Stimulated activated CD4-positive, alpha-beta T cell treated with anti-CD3 and anti-CD28 coated beads, Interleukin-1b, Interleukin-23, amount 100 ng/mL, for 1 hour (primary cell): ENCODE measurements around the gene ERRFI1.

Source experiments
- DNase-seq, 2 donors: peaks; one replicate each; pipeline ENCODE4 v3.0.0-alpha.2; 2020; ENCODE audit warnings: low read depth in 2 of 2

The ERRFI1 gene

DNA sequence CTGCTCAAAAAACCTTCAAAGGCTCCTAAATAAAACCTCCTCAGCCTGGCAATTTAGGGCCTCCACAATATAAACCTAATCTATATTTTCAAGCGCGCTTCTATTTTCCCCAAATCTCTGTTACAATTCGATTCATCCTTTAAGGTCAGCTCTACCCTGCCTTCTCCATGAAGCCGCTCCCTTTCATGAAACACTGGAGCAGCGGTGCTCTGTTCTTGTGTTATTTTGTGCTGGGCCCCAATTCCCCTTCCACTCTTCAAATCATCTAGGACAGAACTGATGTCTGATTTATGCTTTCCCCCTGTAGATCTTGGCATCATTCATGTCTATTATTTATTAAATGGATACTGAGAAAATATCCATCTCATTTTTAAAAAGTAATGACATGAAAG, 6.9 kb downstream of the ERRFI1 start:
- DNase-seq: no peak

DNA sequence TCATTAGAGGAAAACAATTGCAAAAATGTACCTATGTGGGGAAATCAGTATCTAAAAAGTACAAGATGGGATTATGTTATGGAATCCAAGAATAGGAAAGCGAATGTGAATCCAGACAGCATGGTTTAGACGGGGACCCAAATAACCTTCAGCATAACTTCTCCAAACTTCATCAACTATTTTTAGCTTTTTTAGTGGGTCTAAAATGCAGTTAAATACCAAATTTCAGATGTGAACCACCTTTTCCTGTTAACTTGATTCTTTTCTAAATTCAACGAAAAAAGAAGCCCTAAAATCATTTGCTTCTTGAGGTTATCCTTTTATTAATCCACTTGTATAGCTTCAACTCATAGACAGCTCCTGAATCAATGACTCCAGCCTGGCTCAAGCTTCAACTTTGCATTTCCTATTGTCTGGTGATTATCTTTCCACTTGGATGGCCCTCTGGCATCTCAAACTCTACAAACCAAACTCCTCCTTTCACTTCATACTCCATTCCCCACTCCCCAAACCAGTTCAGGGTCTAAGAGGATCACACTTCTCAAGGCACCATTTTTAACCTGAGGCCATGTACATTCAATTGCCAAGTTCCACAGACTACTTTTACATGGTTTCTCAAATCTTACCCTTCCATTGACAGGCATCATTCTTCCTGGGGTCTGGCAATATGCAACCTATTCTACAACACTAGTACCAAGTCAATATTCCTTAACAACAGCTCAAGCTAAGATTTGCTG, 7.4 kb downstream of the ERRFI1 start:
- DNase-seq: no peak

DNA sequence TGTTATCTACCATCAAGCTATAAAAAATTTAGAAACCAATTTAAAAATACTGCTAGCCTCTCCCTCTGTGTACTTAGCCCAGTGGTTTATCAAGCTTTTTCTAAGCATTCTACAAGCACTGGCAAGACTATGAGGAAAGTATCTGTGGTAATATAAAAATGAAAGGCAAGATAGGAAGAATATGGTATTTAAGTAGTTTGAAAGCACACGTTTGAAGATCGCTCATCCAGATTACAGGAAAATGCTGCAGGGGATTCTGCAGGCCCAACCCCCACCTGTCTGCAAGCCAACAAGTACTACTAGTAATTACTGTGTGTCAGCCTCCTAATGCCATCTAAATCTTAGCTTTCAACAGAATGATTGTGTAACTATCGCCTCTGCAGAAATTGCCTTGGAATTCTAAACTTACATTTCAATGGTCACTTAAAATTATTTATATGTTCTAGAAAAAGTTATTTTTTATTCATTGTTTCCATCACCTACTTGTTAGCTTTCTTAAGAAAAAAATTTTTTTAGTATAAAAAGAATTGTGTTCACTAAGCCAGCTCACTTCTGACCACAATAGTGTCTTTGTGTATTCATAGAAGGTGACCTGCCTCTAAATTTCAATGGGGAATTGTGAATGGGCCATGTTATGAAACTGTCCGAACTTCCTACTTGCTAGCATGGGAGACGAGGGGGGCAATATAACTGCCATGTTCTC, 8.5 kb downstream of the ERRFI1 start:
- no peak for DNase-seq

DNA sequence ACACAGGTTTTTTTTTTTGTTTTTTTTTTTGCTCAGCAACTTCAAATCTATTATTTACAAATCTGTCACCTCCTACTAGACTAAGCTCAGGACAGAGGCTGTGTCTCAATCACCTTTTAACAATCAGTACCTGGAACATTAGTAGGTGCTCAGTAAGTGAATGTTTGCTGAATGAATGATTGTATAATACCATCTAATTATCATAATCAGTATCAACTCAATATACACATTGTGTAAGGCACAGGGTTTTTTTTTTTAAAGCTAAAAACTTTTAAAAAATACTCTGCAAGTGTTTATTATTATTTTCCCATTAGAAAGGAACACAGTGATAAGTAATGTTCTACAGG, 9.2 kb downstream of the ERRFI1 start:
- DNase-seq: no peak

DNA sequence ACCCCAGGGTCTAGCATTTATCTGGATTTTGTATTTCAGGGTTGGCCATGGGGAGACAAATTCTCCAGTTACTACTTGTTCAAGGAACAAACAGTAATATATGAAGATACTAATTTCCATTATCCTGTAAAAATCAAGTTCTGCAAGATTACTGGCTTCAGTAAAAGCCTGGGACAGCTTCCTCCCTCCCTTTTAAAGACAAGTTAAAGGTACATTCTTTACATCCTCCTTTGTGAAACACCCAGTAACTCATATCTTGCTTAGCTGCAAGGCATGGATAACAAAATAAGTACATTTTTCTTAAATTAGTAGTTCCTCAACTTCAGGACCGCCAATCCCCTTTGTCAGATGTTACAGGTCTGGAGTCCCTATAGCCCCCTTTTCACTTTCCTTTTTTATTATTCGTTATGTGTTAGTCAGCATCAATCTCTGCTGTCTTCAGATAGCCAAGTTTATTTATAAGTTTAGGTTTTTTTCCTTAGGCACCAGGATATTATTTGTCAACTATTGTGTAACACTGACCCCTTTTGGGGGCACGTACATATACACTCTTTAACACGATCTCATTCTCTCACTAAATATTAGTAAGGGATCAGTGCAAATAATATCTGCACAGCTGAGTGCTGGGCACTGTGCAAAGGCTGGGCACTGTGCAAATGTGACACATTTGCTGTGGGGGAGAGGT, 9.8 kb downstream of the ERRFI1 start:
- no peak for DNase-seq

DNA sequence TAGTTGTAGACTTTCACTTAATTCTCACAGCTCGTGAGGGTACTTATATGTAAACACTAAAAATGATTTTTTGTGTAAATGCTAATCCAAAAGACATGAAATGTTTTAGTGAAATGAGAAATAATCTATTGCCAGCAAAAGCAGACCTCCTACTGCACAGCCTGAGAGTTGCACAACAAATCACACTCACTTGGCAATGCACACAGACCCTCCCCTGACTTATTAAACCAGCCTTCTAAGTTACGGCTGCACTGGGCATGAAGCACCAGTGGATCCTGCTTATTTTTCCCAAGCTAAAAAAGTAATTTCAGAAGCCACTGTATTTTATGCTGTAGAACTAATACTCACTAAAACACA, 10.3 kb downstream of the ERRFI1 start:
- no peak for DNase-seq

DNA sequence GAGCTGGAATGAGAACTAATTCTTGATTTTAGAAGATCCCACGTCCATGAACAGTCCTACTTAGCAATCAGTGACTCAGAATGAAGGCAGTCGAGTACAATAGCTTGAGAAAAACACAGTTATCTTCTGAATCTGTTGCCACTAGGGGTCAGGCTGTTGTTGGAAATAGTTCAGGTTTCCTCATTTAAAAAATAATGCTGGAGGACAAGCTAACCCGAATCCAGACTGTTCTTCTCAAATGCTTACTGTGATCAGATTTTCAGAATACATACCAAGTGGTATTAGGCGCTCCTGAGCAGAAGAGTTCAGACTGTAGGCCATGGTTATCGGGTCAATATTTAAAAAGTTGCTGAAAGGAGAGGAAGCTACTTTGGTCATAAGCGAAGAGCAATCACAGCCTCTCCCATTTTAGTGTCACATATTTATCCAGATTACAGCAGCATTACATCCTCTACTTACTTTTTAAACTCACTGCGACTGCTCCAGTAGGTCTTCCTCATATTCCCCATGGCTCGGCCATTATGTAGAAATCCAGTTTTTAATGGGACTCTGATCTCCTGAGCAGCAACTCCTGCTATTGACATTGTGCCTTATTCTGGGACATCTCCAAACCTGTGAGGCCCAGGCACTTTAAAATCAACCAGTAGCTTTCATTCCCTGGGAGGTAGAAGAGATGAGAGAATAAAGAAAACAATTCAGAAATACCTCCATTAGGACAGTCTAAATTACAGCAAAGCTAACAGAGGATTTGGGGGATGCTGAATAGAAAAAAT, 10.9 kb downstream of the ERRFI1 start:
- DNase-seq: no peak

DNA sequence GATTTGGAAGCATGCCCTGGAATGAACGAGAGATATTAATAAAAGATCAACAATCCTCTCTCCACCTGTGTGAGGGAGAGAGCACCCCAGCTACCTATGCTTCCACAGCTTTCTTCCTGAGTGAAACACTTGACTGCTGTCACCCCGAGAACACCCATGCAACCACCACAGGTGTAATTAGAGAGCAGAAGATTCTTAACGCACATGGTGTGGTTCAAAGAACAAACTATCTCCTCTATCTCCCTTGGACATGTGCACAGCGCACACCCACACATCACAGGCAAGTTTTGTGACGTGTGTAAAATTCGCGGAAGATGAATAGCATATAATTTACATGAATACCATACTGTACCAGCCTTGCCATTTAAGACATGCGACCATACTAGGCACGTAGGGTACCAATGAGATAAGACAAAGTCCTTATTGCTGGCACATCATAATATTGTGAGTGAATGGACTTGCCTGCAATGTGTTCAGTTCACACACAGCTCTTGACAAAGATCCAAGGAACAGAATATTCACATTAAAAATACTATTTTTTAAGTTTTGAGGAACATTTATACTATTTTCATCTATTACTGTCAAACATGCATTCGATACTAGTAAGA, 11.6 kb downstream of the ERRFI1 start:
- no peak for DNase-seq

DNA sequence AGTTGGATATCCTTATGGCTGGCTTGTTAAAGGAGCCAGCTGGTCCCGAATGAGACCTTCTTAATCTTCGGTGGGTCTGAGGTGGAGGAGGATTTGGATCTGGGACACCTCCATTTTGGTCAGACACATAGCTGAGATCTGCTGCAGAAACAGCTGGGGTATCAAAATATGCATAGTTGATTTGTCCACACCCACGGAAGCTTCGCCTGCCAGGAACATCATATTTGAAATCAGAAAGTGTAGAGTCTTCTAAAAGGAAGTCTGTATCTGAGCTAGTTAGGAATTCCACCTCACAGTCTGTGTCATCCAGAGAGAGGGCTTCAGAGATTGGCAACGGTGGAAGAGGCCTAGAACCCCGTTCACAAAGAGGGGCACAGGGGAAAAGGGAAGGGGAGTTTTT, 12.3 kb downstream of the ERRFI1 start:
- no peak for DNase-seq

DNA sequence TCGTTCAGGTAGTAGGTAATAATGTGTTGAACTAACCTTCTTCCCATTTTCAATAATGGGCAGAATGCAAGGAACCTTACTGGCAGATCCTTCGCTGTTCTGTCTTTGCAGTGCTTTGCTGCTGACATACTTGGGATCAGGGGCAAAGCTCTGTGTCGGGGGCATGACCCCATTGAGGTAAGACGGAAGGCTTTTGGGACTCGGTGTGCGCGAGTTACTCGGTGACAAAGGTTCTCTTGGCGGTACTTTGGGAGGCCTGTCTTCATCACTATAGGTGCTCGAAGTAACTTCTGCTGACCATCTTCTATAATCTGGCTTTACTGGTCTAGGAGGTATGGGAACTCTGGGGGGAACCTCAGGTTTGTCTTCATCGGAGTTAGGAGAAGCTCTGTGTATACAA, 12.7 kb downstream of the ERRFI1 start:
- no peak for DNase-seq

DNA sequence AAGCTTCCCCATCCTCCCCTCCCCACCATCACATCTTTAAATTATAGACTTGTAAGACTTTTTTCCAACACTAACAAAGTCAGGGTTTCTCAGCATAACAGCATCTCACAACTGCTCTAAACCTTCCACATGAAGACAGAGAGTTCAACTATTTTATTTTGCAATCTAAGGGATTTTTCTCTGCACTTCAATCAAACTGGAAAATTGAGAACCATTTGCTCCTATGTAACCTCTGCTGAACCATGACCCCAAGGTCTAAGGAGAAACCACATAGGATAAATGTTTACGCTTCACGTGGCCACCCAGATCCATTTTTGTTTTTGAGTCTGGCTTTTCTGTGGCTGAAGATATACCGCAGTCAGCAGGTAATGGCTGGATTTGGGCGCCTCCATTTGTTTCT, 13.2 kb downstream of the ERRFI1 start:
- DNase-seq: no peak

DNA sequence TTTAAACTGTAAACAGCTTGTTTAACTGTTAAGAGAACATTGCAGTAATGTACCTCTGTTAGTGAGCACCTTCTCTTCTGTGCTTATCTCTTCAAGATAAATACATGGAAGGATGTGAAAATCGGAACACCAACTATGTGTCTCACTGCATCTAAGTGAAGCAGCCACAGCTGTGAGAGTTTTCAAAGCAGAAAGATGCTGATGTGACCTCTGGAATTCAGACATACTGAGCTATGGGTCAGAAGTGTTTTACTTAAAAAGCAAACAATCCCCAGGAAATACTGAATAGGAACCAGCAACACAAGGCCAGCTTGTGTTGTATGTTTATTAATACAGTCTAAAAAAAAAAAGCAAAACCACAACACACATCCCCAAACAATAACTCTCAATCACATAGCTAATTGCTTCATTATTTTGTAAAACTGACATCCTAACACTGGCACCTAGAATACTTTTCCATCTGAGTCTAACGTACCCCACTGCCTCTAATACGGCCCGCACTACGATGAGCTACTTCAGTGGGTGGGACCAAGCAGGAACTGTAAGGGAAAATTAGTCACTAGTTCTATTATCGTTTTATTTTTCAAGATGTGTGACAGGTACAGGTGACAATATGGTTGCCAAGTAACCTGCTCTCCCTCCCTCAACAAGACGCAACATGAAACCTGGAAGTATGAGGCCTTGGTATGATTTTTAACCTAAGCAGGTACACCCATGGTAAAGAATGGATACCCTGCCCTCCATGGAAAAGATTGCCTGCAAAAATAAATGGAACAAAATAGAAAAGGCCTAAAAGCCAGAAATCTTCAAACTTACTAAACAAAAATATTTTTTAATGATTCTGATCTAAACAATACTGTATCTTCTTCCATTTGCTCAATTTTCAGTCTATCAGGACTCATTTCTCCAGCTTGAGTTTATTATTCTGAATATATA, 13.9 kb downstream of the ERRFI1 start:
- DNase-seq: no peak

DNA sequence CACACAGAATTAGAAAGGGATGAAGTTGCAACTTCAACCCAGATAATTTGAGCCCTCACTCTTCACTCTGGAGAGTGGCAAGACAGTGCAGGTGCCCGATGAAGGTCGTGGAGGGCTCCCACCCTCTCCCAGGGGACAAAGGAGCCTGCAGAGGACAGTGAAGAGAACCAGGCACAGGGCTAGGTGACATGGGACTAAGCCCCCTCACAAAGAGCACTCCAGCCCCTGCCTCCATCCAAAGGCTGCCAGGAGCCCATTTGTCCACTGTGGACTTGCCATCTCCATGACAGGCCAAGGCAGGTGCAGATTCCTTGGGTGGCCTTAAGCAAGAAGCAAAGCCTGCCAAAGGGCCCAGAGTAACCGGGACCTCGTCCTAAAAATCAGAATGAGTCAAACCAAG, 15.1 kb downstream of the ERRFI1 start:
- no peak for DNase-seq

DNA sequence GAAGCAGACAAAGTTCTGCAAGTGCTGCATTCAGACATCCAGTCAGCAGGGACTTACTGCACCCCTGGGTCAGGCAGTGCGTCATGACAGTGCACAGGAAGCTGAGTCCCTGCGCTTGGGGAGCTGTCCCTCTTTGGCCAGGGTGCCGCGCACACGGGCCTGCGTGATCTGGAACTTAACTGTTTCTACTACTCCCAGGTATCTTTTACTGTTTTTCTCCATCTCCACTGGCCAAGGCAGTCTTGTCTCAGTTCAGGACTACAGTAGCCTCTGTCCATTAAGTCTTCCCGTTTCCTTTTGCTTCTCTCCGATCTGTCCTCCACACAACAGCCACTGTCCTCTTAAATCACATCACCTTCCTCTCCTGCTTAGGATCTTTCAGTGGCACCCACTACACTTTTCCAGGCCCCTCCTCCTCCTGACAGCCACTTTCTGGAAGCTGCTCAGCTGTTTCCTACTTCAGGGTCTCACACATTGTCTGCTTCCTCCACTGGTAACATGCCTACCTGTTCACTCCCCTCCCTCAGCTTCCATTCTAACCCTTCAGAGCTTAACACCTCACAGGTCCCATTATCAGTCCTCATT, 15.9 kb downstream of the ERRFI1 start:
- DNase-seq: no peak

DNA sequence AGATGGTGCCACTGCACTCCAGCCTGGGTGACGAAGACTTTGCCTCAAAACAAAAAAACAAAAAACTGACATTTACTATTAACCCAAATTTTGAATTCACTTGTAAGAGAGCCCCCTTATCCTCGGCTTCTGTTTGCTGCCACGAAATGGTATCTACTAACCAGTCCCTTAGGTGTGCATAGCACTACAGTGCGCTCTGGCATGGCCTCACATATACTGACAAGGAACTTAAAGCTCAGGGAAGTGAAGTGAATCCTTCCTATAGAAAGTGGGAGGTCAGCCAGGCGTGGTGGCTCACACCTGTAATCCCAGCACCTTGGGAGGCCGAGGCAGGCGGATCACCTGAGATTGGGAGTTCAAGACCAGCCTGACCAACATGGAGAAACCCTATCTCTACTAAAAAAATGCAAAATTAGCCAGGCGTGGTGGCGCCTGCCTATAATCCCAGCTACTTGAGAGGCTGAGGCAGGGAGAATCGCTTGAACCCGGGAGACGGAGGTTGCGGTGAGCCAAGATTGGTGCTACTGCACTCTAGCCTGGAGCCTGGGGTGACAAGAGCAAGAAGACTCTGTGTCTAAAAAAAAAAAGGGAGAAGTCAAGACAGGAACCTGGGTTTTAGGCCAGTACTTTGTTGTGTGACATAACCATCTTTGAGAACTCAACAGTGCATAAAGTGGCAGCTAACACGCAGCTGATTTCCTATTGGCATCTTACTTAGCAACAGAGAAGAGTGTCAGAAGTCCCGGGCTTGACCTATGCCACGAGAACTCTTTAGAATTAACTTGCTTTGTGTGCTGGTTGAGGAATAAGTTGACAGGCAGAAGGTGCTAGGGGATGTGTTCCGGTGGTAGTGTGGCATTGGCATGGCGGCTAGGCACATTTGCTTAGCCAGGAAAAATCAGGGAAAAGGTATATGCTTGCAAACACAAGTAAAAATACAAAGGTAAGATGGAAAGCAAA, 16.8 kb downstream of the ERRFI1 start:
- no peak for DNase-seq

DNA sequence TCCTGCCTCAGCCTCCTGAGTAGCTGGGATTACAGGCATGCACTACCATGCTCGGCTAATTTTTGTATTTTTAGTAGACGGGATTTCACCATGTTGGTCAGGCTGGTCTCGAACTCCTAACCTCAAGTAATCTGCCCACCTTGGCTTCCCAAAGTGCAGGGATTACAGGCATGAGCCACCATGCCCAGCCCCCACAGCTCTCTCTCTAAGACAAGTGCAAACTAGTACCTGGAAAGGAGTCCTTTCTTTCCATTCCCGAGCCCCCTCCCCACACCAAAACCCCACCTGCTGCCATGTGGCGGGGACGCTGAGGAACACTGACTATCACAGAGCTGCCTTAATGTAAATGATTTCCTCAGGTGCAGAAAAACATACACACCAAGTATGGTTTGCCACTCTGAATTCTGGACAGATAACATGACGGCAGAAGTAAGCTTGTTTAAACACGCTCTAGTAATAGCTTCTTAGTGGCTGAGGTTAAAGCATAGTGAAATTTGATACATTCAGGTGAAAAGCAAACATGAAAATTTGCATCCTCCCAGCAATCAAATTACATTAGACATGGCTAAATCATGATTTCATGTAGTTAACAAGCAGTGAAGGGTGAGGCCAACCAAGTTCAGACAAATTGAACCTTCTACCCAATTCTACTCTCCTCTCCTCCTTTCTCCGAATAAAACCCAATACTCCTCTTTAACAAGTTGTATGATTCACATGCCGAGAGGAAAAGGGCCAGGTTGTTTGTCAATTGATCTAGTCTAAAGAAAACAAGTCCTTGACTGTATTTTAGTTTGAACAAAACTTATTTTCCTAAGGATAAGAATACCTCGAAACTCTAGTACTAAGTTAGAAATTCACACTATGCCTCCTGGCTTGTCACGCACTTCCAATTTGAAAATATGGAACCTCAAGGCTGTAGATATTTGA, 19.8 kb downstream of the ERRFI1 start:
- no peak for DNase-seq

DNA sequence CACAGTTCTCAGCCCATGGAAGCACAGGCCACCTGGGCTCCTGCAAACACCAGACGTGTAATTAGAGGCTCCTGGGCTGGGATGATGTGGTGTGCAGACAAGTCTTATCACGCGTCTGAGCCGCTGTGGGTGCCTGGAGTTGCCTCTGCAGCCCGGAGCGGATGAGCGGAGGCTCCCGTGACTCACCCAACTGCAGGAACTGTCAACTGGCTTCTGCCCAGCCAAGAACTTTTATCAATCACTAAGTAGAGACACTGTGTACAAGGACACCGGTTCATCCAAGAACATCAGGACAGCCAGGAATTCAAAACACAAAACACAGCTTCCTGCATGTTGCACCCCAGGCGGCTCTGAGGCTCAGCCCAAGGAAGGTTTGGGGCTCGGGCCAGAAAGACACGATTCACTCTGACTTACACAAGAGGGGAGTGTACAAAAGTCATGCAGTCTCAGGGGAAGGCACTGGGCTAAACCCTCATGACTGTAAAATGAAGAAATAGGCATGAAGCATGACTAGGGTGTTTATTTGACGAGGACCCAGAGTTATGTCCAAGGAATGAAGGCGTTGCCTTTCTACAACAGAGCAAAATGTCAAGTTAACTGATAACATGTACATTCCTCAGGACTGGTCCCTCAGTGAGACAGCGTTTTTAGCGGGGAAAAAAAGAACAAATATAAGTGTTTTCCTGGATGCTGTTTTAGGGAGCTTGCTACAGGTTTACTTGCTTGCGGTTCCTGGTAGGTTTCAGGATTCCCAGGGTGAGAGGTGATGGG, 21.1 kb downstream of the ERRFI1 start:
- DNase-seq: no peak
